NCI-H2171 (cell line): ENCODE measurements around the gene SLC25A12.

Experiments
- DNase-seq: peaks from one replicate; lab custom pipeline; 2025; lab: John Stamatoyannopoulos, UW

The SLC25A12 gene

DNA sequence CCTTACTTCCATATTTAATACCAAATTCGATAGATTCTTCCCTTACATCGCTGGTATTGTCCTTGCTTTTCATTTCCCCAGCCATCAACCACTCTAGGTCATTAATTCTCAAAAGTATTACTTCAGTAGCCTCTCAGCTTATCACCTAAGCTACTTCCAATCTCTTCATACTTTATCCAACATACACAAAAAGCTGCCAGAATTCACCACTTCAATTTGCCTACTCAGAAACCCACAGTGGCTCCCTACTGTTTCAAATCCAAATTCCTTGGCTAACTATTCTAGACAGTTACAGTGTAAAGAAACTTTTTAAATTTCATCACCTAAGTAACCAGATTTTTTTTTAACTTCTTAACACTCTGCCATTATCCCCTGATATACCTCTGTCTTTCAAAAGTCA, 4.7 kb downstream of the SLC25A12 start:
- no peak for DNase-seq

GRCh38 chr2:171883275-171883893, 10.7 kb downstream of the SLC25A12 start:
- no peak for DNase-seq

- no peak for DNase-seq
These were observed 11.8 kb downstream of the SLC25A12 start for GRCh38 chr2:171882089-171882769.

DNA sequence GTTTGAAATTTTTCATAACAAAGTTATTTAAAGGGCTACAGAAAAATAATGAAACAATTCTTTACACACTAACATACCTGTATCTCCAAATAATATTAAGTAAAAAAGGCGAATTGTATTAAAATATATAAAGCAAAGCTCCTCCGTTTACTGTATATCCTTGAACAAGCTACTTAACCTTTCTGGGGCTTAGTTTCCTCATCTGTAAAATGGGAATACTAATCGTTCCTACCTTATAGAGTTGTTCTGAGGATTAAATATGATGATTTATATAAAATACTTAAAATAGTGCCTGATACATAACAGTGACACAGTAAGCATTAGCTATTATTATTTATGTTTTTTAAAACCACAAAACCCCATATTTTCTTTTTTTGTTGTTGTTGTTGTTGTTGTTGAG, 13.3 kb downstream of the SLC25A12 start:
- DNase-seq, result no peak

DNA sequence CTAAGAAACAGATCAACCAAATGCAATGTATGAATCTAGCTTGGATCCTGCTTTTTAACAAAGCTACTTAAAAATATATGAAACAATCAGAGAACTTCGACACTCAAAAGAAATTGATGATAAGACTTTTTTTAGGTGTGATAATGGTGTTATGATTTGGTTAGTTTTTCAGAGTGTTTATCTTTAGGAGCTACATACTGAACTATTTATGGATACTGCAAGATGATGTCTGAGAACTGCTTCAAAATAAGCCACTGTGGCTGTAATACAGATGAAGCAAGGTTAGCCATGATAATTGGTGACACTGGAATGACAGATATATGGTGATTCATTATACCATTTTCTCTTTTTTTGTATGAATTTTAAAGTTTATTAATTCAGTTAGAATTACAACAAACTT, 14.2 kb downstream of the SLC25A12 start:
- no peak for DNase-seq

- peak; percentile 35 for DNase-seq
These were observed 15.5 kb downstream of the SLC25A12 start for GRCh38 chr2:171878481-171878993.

GRCh38 chr2:171874963-171875362, 19.1 kb downstream of the SLC25A12 start:
- no peak for DNase-seq

DNA sequence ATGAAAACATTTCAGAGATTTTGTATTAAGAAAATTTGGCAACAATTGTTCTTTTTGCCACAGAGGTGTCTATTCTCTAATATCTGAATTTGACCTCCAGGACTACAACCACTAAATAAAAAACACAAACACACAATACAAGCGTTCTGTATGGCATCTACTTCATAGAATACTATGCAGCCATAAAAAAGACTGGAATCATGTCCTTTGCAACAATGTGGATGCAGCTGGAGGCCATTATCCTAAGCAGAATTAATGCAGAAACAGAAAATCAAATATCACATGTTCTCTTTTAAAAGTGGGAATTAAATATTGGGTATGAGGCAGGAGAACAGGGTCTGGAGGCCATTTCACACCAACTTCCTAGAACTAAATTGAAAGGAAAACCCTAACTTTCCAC, 19.5 kb downstream of the SLC25A12 start:
- DNase-seq, result no peak

- no peak for DNase-seq
These were observed 29.6 kb downstream of the SLC25A12 start for GRCh38 chr2:171864357-171864985.

DNA sequence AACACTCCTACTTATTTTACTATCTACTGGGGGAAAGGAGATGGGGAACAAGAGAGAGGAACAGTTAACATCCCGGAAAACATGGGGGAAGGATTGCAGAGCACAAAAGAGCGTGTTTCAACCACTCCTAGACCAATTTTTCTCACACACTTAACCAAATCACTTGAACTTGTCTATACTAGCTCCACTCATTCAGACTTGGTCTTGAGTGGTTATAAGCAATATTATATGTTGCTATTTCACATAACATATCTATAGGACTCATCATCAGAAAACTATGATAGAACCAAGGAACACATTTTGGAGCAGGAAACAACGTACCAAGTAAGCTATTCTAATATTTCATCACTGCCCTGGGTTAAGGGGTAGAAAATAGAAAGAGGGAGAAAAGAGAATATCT, 31.5 kb downstream of the SLC25A12 start:
- DNase-seq, result no peak

- DNase-seq, result no peak
These were observed 35.6 kb downstream of the SLC25A12 start for GRCh38 chr2:171858397-171858958.

GRCh38 chr2:171855401-171855800, 38.6 kb downstream of the SLC25A12 start:
- DNase-seq, result no peak

DNA sequence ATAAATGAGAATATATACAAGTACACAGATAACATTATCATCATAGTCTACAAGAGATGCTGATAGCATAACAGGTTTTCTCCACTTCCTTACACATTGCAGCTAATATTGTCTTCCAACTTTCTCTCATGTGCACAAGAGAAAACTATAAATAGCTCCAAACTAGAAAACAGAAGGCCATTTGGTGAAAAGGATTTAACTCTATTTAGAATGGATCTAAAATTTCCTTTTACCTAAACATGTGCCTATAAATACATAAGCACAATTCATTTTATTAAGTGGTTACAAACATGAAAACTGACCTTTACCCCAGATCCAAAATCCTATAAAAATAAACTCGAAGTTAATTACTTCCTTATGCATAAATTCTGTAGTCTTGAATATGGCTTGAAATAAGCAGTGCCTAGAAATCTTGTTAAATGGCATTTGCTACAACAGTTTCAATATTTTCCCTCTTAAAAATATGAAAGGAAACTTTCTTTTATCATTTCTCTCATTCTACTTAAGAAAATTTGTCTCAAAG, 41.6 kb downstream of the SLC25A12 start:
- DNase-seq, result no peak

DNA sequence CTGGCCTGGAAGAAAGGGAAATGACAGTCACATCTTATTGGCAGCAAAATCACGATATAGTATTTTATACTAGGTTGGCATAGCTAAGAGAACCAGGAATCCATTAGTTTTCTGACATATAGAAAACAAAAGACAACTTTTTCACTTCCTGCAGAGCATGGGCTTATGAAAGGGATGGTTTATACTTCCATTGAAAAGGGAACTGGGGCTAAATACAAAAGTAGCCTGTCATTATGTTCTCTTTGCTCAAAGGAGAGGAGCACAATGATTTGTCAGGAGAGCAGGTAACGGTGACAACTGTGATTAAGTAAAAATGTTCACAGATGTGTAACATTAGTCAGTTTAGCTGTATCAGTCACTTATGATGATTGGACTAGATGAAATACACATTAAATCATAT, 46.4 kb downstream of the SLC25A12 start:
- no peak for DNase-seq

GRCh38 chr2:171846894-171847293, 47.1 kb downstream of the SLC25A12 start:
- no peak for DNase-seq

- DNase-seq, result no peak
These were observed 52.0 kb downstream of the SLC25A12 start for GRCh38 chr2:171841996-171842395.

- no peak for DNase-seq
These were observed 56.3 kb downstream of the SLC25A12 start for GRCh38 chr2:171837736-171838135.

GRCh38 chr2:171836146-171836910, 57.7 kb downstream of the SLC25A12 start:
- no peak for DNase-seq

- DNase-seq, result no peak
These were observed 58.7 kb downstream of the SLC25A12 start for GRCh38 chr2:171835386-171835785.

DNA sequence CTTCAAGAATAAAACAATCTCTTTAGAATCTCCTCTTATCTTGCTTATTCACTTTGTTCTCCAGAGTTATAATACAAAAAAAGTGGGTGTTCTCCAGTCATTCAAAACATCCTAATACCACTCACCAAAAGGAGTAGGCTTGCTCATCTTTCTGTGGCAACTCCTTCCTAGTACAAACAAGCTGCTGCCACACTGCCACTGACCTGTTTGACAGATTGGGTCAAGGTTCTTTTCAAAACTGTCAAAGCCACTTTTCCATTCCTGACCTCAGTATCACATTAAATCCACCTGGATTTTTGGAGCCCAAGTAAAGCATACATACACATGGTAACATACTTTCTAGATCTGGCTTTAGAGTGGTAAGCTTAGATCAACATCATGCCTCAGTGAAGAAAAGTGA, 59.8 kb downstream of the SLC25A12 start:
- DNase-seq, result no peak

DNA sequence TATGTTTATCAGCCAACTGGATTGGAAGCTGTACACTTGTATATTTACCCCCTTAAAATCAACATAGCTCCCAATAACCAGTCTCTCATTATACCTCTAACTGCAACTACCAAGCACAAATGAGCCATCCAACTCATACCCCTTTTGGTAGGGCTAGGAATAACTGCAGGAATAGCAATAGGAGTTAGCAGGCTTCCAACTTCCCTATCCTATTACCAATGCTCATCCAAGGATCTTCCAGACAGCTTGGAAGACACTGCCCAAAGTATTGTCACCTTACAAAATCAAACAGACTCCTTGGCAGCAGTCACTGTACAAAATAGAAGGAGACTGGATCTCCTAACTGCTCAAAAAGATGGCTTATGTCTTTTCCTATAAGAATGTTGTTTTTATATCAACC, 61.6 kb downstream of the SLC25A12 start:
- DNase-seq, result no peak

DNA sequence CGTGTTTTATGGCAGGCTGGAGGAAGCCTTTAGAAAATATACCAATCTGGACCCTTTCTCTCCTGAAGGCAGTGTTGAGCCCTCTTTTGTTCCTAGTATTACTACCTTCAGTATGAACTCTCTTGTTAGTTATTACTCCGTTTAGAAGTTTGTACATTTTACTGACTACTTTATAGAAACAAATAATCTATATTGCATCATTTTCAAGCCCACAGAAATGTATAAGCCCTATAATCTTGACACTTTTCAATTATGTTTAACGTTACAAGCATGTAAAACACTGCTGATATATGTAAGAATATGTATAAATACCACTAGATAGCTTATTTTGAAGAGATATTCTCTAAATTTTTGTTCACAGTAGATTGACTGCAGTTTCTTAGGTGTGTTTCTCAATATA, 64.0 kb downstream of the SLC25A12 start:
- no peak for DNase-seq
